Progenitor cell of endocrine pancreas (in vitro differentiated cells): ENCODE results near the gene IL17REL. TPM values are rescaled to one million over a fixed set of nuclear protein-coding genes. Genes with fewer than 3 reads are reported as not detected.

Source experiments
- DNase-seq: peaks from one replicate; pipeline ENCODE4 v3.0.0; 2021; ENCODE audit warnings: low spot score; ENCODE audit not compliant: unreplicated experiment
- H3K27ac Mint-ChIP-seq: 2 replicates; pipeline ENCODE4 v1.8.0; 2021; ENCODE audit warnings: mild to moderate bottlenecking, moderate library complexity, mixed read lengths
- H3K27me3 Mint-ChIP-seq: 2 replicates; pipeline ENCODE4 v1.8.0; 2021; ENCODE audit warnings: mixed read lengths
- H3K36me3 Mint-ChIP-seq: 2 replicates; pipeline ENCODE4 v1.8.0; 2022; ENCODE audit warnings: mixed read lengths; ENCODE audit not compliant: insufficient read depth
- H3K4me1 Mint-ChIP-seq: 2 replicates; pipeline ENCODE4 v1.8.0; 2021; ENCODE audit warnings: low read depth, mixed read lengths
- H3K4me3 Mint-ChIP-seq: 2 replicates; pipeline ENCODE4 v1.8.0; 2021; ENCODE audit warnings: low read depth, mild to moderate bottlenecking, moderate library complexity, mixed read lengths
- H3K9me3 Mint-ChIP-seq: 2 replicates; pipeline ENCODE4 v1.8.0; 2021; ENCODE audit warnings: low read depth, mixed read lengths
- total RNA-seq: library from RNA; stranded (reverse); gene quantifications from 2 replicates; pipeline ENCODE4 v1.2.1, GENCODE V29; 2021
- TF ChIP-seq, protein P1 (sequence below): fragments of 200-600 bp; sonication (generic); IDR thresholded peaks from one replicate; pipeline ENCODE4 v1.5.0; 2021; ENCODE audit warnings: antibody characterized with exemption, mild to moderate bottlenecking; ENCODE audit not compliant: unreplicated experiment

IL17REL gene
- total RNA-seq, 1 donor from 2014 or later: 0.10 TPM

DNA sequence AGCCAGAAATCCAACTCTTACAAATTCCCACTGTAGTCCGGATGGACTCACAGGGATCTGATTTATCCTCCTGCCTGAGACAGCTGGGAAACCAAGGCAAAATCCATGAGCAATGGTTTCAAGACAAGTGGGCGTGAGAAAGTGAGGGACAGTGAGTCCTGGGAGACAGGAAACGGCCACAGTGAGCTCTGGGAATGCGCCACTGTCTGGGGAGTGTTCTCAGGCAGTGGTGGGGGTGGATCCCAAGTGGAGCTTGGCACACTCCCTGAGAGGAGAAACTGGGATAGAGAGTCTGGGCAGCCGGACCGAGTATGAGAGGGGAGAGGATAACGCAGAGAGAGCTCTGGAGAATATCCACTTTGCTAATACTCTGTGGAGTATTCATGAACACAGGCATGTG lies 9.8 kb downstream of the IL17REL start:
- H3K27ac Mint-ChIP-seq: no peak overlapping the region
- no peak for DNase-seq
- no peaks in the 10 kb centered on the region for H3K9me3 Mint-ChIP-seq
- no peak overlapping the region for H3K4me3 Mint-ChIP-seq
- TF ChIP-seq, protein P1, sequence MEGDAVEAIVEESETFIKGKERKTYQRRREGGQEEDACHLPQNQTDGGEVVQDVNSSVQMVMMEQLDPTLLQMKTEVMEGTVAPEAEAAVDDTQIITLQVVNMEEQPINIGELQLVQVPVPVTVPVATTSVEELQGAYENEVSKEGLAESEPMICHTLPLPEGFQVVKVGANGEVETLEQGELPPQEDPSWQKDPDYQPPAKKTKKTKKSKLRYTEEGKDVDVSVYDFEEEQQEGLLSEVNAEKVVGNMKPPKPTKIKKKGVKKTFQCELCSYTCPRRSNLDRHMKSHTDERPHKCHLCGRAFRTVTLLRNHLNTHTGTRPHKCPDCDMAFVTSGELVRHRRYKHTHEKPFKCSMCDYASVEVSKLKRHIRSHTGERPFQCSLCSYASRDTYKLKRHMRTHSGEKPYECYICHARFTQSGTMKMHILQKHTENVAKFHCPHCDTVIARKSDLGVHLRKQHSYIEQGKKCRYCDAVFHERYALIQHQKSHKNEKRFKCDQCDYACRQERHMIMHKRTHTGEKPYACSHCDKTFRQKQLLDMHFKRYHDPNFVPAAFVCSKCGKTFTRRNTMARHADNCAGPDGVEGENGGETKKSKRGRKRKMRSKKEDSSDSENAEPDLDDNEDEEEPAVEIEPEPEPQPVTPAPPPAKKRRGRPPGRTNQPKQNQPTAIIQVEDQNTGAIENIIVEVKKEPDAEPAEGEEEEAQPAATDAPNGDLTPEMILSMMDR: no peak
- peaks cover 36% of the 10 kb centered on the region for H3K27me3 Mint-ChIP-seq
- H3K36me3 Mint-ChIP-seq: no peaks in the 10 kb centered on the region
- peaks cover 2% of the 10 kb centered on the region for H3K4me1 Mint-ChIP-seq

DNA sequence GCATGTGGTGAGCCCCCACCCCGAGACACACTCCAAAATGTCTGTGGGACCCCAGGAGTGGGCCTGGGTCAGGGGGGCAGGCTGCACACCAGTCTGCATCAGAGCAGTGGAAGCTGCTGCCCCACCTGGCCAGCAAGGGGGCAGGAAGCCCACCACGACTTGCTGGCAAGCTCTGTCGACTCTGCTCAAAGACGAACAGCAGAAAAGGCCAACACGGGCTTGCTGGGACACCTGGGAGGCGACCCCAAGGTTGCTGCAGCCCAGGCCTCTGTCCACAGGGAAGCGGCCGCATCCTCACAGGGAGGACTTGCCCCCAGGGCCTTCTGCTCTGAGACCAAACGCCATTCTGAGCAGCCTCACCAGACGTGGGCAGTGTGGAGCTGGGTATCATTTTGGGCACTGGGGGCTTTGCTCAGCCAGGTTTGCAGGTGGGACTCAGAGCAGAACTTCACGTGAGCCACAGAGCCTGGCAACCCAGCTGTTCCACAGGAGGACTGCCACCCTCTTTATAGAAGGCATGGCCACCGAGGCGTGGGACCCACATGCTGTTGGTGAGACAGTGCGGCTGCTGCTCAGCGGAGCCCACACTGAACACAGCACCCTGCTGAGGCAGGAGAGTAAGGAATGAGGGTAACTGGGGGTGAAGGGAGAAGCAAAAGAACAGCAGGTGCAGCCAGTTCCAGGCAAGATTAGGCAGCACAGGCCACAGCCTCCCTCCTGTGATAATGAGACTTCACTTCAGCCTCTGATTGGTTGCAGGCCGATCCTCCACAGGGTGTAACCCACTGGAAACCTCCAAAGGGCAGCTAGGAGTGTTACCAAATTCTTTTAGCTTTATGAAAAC lies 11.0 kb downstream of the IL17REL start:
- H3K4me3 Mint-ChIP-seq: no peak overlapping the region
- no peak for DNase-seq
- TF ChIP-seq, protein P1: no peak
- H3K27ac Mint-ChIP-seq: no peak overlapping the region
- no peaks in the 10 kb centered on the region for H3K9me3 Mint-ChIP-seq
- H3K4me1 Mint-ChIP-seq: peaks cover 2% of the 10 kb centered on the region
- peaks cover 36% of the 10 kb centered on the region for H3K27me3 Mint-ChIP-seq
- H3K36me3 Mint-ChIP-seq: no peaks in the 10 kb centered on the region

DNA sequence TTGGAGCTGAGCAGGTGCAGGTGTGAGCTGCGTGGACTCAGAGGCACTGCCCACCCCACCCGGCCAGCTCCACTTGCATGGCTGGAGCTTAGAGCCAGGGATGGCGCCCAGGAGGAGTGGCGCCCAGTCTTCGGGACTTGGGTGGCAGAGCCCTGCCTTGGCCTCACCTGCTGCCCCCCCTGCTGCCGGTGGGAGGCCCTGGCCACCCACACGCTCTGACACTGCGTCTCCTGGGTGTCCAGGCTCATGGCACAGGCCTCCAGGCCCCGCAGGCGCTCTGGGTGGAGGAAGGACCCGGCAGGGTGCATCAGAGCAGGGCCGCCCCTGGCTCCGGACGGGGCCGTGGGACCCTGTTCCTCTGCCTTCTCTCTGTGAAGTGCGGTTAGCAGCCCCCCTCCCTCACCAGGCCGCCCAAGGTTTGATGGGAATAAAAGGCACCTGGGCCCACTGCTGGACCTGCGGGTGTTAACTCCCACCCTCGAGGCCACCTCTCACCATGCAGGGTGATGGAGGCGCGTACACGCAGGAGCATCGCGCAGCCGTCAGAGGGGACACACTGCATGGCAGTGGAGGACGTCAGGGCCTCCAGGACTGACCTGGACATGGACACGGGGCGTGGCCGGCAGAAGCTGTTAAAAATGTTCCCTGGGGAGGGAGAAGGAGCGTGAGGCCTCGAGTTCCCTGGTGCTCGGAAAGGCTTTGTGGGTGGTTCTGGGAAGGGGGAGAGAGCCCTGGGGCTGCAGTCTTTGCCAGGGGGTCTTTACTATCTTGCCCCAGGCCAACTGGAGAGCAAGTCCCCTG lies 11.8 kb downstream of the IL17REL start:
- TF ChIP-seq, protein P1: no peak
- Mint-ChIP-seq H3K4me3 (no peak overlapping the region), H3K27ac (no peak overlapping the region), H3K36me3 (no peaks in the 10 kb centered on the region), H3K4me1 (no peaks in the 10 kb centered on the region), H3K27me3 (peaks cover 36% of the 10 kb centered on the region), H3K9me3 (no peaks in the 10 kb centered on the region)
- peak; percentile 9 for DNase-seq

DNA sequence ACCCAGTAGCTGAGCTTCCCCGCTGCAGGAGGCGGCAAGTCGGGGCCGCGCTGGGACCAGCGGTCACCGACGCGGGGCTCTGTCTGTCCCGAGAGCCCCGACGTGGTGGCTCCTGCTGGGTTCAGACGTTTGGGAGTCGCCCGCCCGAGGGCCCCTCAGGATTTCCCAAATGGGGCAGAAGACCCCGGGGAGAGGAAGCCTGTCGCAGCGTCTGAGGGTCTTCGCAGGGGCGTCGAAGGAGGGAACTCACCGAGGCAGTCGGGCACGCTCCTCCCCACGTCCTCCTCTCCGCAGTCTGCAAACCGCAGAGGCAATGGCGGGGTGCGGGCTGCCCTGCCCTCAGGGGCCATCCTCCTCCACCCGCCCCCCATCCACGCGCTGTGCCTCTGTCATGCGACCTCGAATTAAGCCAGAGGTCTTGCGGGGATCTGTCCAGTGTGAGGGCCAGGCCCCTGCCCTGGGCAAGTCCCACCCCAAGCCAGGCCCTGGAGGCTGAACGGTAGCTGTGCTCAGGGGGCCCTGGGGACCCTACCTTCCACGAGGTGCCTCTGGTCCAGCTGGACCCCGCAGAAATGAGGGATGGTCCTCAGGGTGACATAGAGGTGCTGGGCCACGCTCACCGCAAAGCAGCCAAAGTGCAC lies 12.5 kb downstream of the IL17REL start:
- Mint-ChIP-seq H3K36me3 (no peaks in the 10 kb centered on the region), H3K4me3 (no peak overlapping the region), H3K4me1 (no peaks in the 10 kb centered on the region), H3K27me3 (peaks cover 34% of the 10 kb centered on the region), H3K9me3 (no peaks in the 10 kb centered on the region), H3K27ac (no peak overlapping the region)
- DNase-seq: peak; percentile 10
- TF ChIP-seq, protein P1: no peak
